CD4-positive, alpha-beta T cell treated with Interleukin-1 beta for 1 hour (primary cell): Measurements from ENCODE around the gene CELSR3.
A peak's percentile ranks its signal among the peaks of the same experiment; 100 is the strongest.

ENCODE experiments used
- DNase-seq, 2 donors: peaks; one replicate each; pipeline ENCODE4 v3.0.0-alpha.2; 2020 to 2022

CELSR3 gene

GRCh38 chr3:48598323-48599076 is 64.2 kb downstream of the CELSR3 start:
- DNase-seq = no peak

GRCh38 chr3:48597408-48597800 is 65.3 kb downstream of the CELSR3 start:
- no peak for DNase-seq

GRCh38 chr3:48596676-48597407 is 65.8 kb downstream of the CELSR3 start:
- no peak for DNase-seq

GRCh38 chr3:48596157-48596556 is 66.5 kb downstream of the CELSR3 start:
- no peak for DNase-seq

GRCh38 chr3:48595526-48596121 is 67.1 kb downstream of the CELSR3 start:
- DNase-seq = peak in 1 of 2 donors; percentile 22

GRCh38 chr3:48595075-48595525 is 67.6 kb downstream of the CELSR3 start, which contains the start of gene COL7A1:
Gene COL7A1, minus strand, starts transcription at chr3:48595329. Its CDS starts 170 bp downstream, at chr3:48595159.
- no peak for DNase-seq

GRCh38 chr3:48594417-48595049 is 68.2 kb downstream of the CELSR3 start:
- DNase-seq = no peak

- no peak for DNase-seq
These were observed 69.3 kb downstream of the CELSR3 start for GRCh38 chr3:48593337-48593736.

GRCh38 chr3:48592519-48593087 is 70.1 kb downstream of the CELSR3 start:
- DNase-seq = no peak

GRCh38 chr3:48591886-48592518 is 70.7 kb downstream of the CELSR3 start:
- no peak for DNase-seq

GRCh38 chr3:48591436-48591835 is 71.2 kb downstream of the CELSR3 start:
- no peak for DNase-seq

- no peak for DNase-seq
These were observed 74.5 kb downstream of the CELSR3 start for GRCh38 chr3:48588230-48588629.

- no peak for DNase-seq
These were observed 75.0 kb downstream of the CELSR3 start for GRCh38 chr3:48587686-48588085.
